Trophoblast cell (in vitro differentiated cells and primary cell): Measurements from ENCODE around the gene TGM6.

Experiments used
- DNase-seq, 2 donors: peaks; one replicate each; pipeline ENCODE4 v3.0.0-alpha.2; 2016
- H2AFZ ChIP-seq: 2 replicates; pipeline ENCODE4 v1.6.1; 2013; ENCODE audit warnings: low read length, moderate library complexity, mild to moderate bottlenecking; ENCODE audit not compliant: insufficient read depth, poor library complexity
- H2AK5ac ChIP-seq: 2 replicates; pipeline ENCODE4 v1.6.1; 2013; ENCODE audit warnings: mild to moderate bottlenecking, low read length
- H2BK120ac ChIP-seq: 2 replicates; pipeline ENCODE4 v1.6.1; 2013; ENCODE audit warnings: low read length, mild to moderate bottlenecking, moderate library complexity; ENCODE audit not compliant: insufficient read depth, poor library complexity
- H2BK12ac ChIP-seq: 2 replicates; pipeline ENCODE4 v1.6.1; 2013; ENCODE audit warnings: mild to moderate bottlenecking, low read length, moderate library complexity
- H2BK5ac ChIP-seq: 2 replicates; pipeline ENCODE4 v1.6.1; 2013; ENCODE audit warnings: low read length, low read depth, moderate library complexity, mild to moderate bottlenecking; ENCODE audit not compliant: poor library complexity
- H3K14ac ChIP-seq: 2 replicates; pipeline ENCODE4 v1.6.1; 2013; ENCODE audit warnings: mild to moderate bottlenecking, low read length
- H3K18ac ChIP-seq: 2 replicates; pipeline ENCODE4 v1.6.1; 2013; ENCODE audit warnings: mild to moderate bottlenecking, low read length
- H3K23ac ChIP-seq: 2 replicates; pipeline ENCODE4 v1.6.1; 2013; ENCODE audit warnings: low read length
- H3K27ac ChIP-seq: 2 replicates; pipeline ENCODE4 v1.5.1; 2013; ENCODE audit warnings: low read depth, mild to moderate bottlenecking, inconsistent platforms, low read length, moderate library complexity
- H3K27me3 ChIP-seq: 2 replicates; pipeline ENCODE4 v1.6.1; 2013; ENCODE audit warnings: inconsistent platforms, mild to moderate bottlenecking, low read length, moderate library complexity; ENCODE audit not compliant: insufficient read depth
- H3K36me3 ChIP-seq, 2 experiments: 1 replicate in 1 of 2; 2 replicates in 1 of 2; pipeline ENCODE4 v1.6.1; 2013; ENCODE audit warnings: low read length in 2 of 2, mild to moderate bottlenecking in 2 of 2, moderate library complexity in 1 of 2; ENCODE audit not compliant: insufficient read depth in 2 of 2, control insufficient read depth in 1 of 2
- H3K4ac ChIP-seq: 2 replicates; pipeline ENCODE4 v1.6.1; 2013; ENCODE audit warnings: low read depth, mild to moderate bottlenecking, low read length, moderate library complexity
- H3K4me1 ChIP-seq, 2 experiments: 1 replicate in 1 of 2; 2 replicates in 1 of 2; pipeline ENCODE4 v1.6.1; 2013; ENCODE audit warnings: low read length in 2 of 2, mild to moderate bottlenecking in 2 of 2, moderate library complexity in 1 of 2; ENCODE audit not compliant: insufficient read depth in 2 of 2, control insufficient read depth in 1 of 2
- H3K4me2 ChIP-seq: 2 replicates; pipeline ENCODE4 v1.6.1; 2013; ENCODE audit warnings: inconsistent platforms, mild to moderate bottlenecking, low read length, moderate library complexity
- H3K4me3 ChIP-seq: 2 replicates; pipeline ENCODE4 v1.5.1; 2013; ENCODE audit warnings: mild to moderate bottlenecking, low read depth, low read length, inconsistent platforms
- H3K79me1 ChIP-seq: one replicate; pipeline ENCODE4 v1.6.1; 2013; ENCODE audit warnings: low read length
- H3K79me2 ChIP-seq: 2 replicates; pipeline ENCODE4 v1.6.1; 2013; ENCODE audit warnings: low read length, mild to moderate bottlenecking; ENCODE audit not compliant: control insufficient read depth, insufficient read depth, poor library complexity
- H3K9ac ChIP-seq: 2 replicates; pipeline ENCODE4 v1.6.1; 2013; ENCODE audit warnings: mild to moderate bottlenecking, low read length
- H3K9me3 ChIP-seq: 2 replicates; pipeline ENCODE4 v1.6.1; 2013; ENCODE audit warnings: low read depth, mild to moderate bottlenecking, control low read depth, inconsistent platforms, low read length; ENCODE audit not compliant: insufficient read depth
- H4K12ac ChIP-seq: 2 replicates; pipeline ENCODE4 v1.6.1; 2013; ENCODE audit warnings: low read depth, mild to moderate bottlenecking, low read length, moderate library complexity
- H4K8ac ChIP-seq: 2 replicates; pipeline ENCODE4 v1.6.1; 2013; ENCODE audit warnings: low read depth, mild to moderate bottlenecking, low read length, moderate library complexity
- H4K91ac ChIP-seq: one replicate; pipeline ENCODE4 v1.6.1; 2013; ENCODE audit warnings: low read depth, mild to moderate bottlenecking, low read length, moderate library complexity
- WGBS: extraction: QIAGEN DNeasy Blood & Tissue Kit; methylation state at CpG from one replicate; pipeline ENCODE4 v1.1.7; 2013; ENCODE audit warnings: missing lambda C conversion rate; ENCODE audit not compliant: insufficient read length, insufficient coverage; ENCODE audit errors: extremely low coverage; 5-methylcytosine and 5-hydroxymethylcytosine counted together

The TGM6 gene

DNA sequence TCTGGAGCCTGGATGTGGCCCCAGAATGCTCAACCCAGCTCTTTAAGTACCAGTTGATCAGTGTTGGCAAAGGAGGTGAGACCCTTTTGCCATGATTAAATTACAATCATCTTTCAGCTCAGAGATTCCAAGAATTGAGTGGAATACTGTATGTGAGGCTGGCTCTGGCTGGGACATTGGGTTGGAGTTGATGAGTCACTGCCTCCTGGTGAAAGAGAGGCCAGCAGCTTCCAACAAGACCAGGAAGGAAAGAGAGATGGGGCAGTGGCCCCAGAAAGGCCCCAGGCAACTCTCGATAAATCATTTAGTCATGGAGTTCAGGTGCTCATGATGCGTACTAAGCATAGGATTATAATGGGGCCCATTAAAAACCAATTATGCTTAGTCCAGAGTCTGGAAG is 2.1 kb downstream of the TGM6 start:
- peaks cover 12 to 26% of the 10 kb centered on the region in 2 experiments for H3K4me1 ChIP-seq
- H2AK5ac ChIP-seq = no peak overlapping the region
- no peak overlapping the region for H4K91ac ChIP-seq
- H4K8ac ChIP-seq = no peak overlapping the region
- H3K79me2 ChIP-seq = no peaks in the 10 kb centered on the region
- H3K9me3 ChIP-seq = peaks cover 7% of the 10 kb centered on the region
- no peak overlapping the region for H2AFZ ChIP-seq
- no CpG with 5 or more reads among the region's 2 CpGs for WGBS
- H3K27me3 ChIP-seq = no peaks in the 10 kb centered on the region
- peaks cover 4% of the 10 kb centered on the region for H3K79me1 ChIP-seq
- H3K9ac ChIP-seq = no peak overlapping the region
- no peak overlapping the region for H4K12ac ChIP-seq
- H3K27ac ChIP-seq = no peak overlapping the region
- H2BK12ac ChIP-seq = no peak overlapping the region
- H3K14ac ChIP-seq = no peak overlapping the region
- H3K4me2 ChIP-seq = no peak overlapping the region
- no peak overlapping the region for H3K4me3 ChIP-seq
- no peaks in the 10 kb centered on the region for H3K36me3 ChIP-seq
- no peak overlapping the region for H2BK5ac ChIP-seq
- DNase-seq = no peak
- H3K4ac ChIP-seq = no peak overlapping the region
- no peak overlapping the region for H3K23ac ChIP-seq
- H3K18ac ChIP-seq = no peak overlapping the region
- H2BK120ac ChIP-seq = no peak overlapping the region

DNA sequence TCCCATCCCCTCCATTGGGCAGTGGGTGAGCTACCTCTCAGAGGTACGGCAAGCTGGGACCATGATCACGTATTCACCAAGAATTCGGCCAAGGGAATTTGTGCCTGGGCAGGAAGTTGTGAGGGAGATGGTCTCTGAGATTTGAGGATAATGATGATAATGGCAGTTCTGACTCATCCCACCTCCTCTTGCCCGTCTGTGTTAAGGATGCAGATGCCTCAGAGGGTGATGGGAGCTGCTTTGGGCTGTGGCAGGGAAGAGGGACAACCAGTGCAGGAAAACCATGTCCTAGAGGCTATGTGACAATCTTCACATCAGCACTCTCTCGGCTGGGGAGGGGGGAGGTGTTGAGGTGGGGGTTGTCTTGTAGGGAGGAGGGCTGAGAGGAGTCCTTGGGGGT is 4.3 kb downstream of the TGM6 start:
- H2BK120ac ChIP-seq = no peak overlapping the region
- no peak overlapping the region for H4K12ac ChIP-seq
- H3K79me1 ChIP-seq = peaks cover 4% of the 10 kb centered on the region
- no peak overlapping the region for H3K4ac ChIP-seq
- H2BK12ac ChIP-seq = no peak overlapping the region
- no peaks in the 10 kb centered on the region for H3K27me3 ChIP-seq
- DNase-seq = no peak
- H3K4me2 ChIP-seq = no peak overlapping the region
- no peak overlapping the region for H2AK5ac ChIP-seq
- peaks cover 12 to 26% of the 10 kb centered on the region in 2 experiments for H3K4me1 ChIP-seq
- H3K27ac ChIP-seq = no peak overlapping the region
- H2AFZ ChIP-seq = no peak overlapping the region
- H3K36me3 ChIP-seq = no peaks in the 10 kb centered on the region
- no peak overlapping the region for H3K18ac ChIP-seq
- no peak overlapping the region for H4K8ac ChIP-seq
- no peak overlapping the region for H3K14ac ChIP-seq
- no peak overlapping the region for H3K23ac ChIP-seq
- no peaks in the 10 kb centered on the region for H3K79me2 ChIP-seq
- no CpG with 5 or more reads among the region's 5 CpGs for WGBS
- no peak overlapping the region for H3K9ac ChIP-seq
- no peak overlapping the region for H3K4me3 ChIP-seq
- H4K91ac ChIP-seq = no peak overlapping the region
- peaks cover 10% of the 10 kb centered on the region for H3K9me3 ChIP-seq
- no peak overlapping the region for H2BK5ac ChIP-seq

DNA sequence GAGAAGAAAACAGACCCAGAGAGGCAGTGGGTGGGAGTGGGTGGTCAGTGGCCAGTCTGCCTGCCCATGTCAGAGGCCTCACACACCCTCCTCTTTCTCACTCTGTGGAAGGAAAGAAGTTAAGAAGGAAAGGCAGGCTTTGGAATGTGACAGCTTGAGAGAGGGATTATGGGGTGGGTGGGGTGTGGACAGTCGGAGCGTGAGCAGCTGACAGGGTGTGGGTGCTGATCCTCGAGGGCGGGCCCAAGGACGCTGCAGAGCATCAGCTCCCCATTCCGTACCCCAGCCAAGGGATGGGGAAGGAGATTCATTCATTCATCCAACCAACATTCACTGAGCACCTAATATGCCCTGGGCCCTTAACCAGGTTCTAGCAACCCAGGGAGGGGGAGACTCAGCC is 4.8 kb downstream of the TGM6 start:
- H3K4me2 ChIP-seq = no peak overlapping the region
- H2BK12ac ChIP-seq = peak overlapping the region; percentile 19
- H2BK120ac ChIP-seq = no peak overlapping the region
- peak overlapping the region; percentile 10 for H4K91ac ChIP-seq
- peaks cover 12 to 26% of the 10 kb centered on the region in 2 experiments for H3K4me1 ChIP-seq
- peaks cover 8% of the 10 kb centered on the region for H3K9me3 ChIP-seq
- peak overlapping the region; percentile 7 for H3K27ac ChIP-seq
- no peak overlapping the region for H3K4me3 ChIP-seq
- H4K12ac ChIP-seq = no peak overlapping the region
- H3K9ac ChIP-seq = no peak overlapping the region
- H3K79me1 ChIP-seq = peaks cover 4% of the 10 kb centered on the region
- H3K23ac ChIP-seq = no peak overlapping the region
- WGBS = no CpG with 5 or more reads among the region's 6 CpGs
- no peak overlapping the region for H3K18ac ChIP-seq
- H3K79me2 ChIP-seq = no peaks in the 10 kb centered on the region
- no peak overlapping the region for H2AK5ac ChIP-seq
- DNase-seq = no peak
- no peak overlapping the region for H4K8ac ChIP-seq
- no peak overlapping the region for H3K4ac ChIP-seq
- H2BK5ac ChIP-seq = no peak overlapping the region
- H3K27me3 ChIP-seq = no peaks in the 10 kb centered on the region
- H3K14ac ChIP-seq = no peak overlapping the region
- no peaks in the 10 kb centered on the region for H3K36me3 ChIP-seq
- H2AFZ ChIP-seq = no peak overlapping the region

DNA sequence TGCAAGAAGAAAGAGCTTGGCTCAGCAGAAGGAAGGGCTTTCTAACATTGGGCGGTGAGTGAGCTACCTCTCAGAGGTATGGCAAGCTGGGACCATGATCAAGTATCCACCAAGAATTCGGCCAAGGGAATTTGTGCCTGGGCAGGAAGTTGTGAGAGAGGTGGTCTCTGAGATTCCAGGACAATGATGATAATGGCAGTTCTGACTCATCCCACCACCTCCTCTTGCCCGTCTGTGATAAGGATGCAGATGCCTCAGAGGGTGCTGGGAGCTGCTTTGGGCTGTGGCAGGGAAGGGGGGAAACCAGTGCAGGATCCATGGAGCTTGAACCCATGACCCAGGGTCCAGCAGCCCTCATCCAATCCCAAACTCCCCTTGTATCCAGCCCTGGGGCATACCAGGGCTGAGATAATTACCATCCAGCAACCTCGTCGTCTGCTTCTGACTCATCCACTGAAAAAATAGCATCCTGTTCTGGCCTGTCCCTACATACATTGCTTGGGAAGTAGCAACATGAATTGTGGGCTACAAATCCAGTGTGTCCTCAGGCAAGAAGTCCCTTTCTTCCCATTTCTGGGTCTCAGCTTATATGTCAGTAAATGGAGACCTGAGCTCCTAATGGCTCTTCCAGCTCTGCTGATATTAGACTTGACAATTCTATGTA is 5.9 kb downstream of the TGM6 start:
- H3K23ac ChIP-seq = no peak overlapping the region
- H3K79me2 ChIP-seq = no peaks in the 10 kb centered on the region
- H2BK5ac ChIP-seq = no peak overlapping the region
- H4K8ac ChIP-seq = peak overlapping the region; percentile 24
- no peak overlapping the region for H4K91ac ChIP-seq
- no peak overlapping the region for H3K4me3 ChIP-seq
- H3K27me3 ChIP-seq = no peaks in the 10 kb centered on the region
- H3K4me1 ChIP-seq = peaks cover 12 to 26% of the 10 kb centered on the region in 2 experiments
- no peak for DNase-seq
- WGBS = no CpG with 5 or more reads among the region's 5 CpGs
- H2AFZ ChIP-seq = no peak overlapping the region
- H2BK12ac ChIP-seq = no peak overlapping the region
- H3K18ac ChIP-seq = no peak overlapping the region
- peaks cover 4% of the 10 kb centered on the region for H3K79me1 ChIP-seq
- no peak overlapping the region for H3K9ac ChIP-seq
- H3K9me3 ChIP-seq = peaks cover 6% of the 10 kb centered on the region
- H2BK120ac ChIP-seq = no peak overlapping the region
- H2AK5ac ChIP-seq = no peak overlapping the region
- no peaks in the 10 kb centered on the region for H3K36me3 ChIP-seq
- peak overlapping the region; percentile 77 for H3K27ac ChIP-seq
- H3K4me2 ChIP-seq = peak overlapping the region; percentile 14
- no peak overlapping the region for H4K12ac ChIP-seq
- no peak overlapping the region for H3K4ac ChIP-seq
- H3K14ac ChIP-seq = no peak overlapping the region
